ENCODE data around the gene KIF21B. TPM values are rescaled to one million over a fixed set of nuclear protein-coding genes. Genes with fewer than 3 reads are reported as not detected.

The KIF21B gene
- total and polyA plus RNA-seq, 2 experiments from 2014 or later = 0.18 to 1.3 TPM

- H3K9me2 ChIP-seq (replicated peaks; ENCODE audit: insufficient read depth) = no peaks in the 10 kb centered on the region
- H3K27me3 ChIP-seq = no peaks in the 10 kb centered on the region
- no peak overlapping the region for H3K4me2 ChIP-seq
- H3K36me3 ChIP-seq (replicated peaks; ENCODE audit: insufficient read depth, low read depth) = no peaks in the 10 kb centered on the region
- H4K20me1 ChIP-seq (ENCODE audit: insufficient read depth, poor library complexity, severe bottlenecking) = no peaks in the 10 kb centered on the region
- H3K4me3 ChIP-seq = no peak overlapping the region
- no peak overlapping the region for H2AFZ ChIP-seq
- H3K9me3 ChIP-seq (ENCODE audit: low read depth) = no peaks in the 10 kb centered on the region
- 93% methylated on average over 13 of the region's 13 CpGs for WGBS (ENCODE audit: low lambda C conversion rate, missing lambda C conversion rate)
- H3K79me2 ChIP-seq = no peaks in the 10 kb centered on the region
- TF ChIP-seq EZH2phosphoT487 (IDR thresholded peaks at IDR 0.05; ENCODE audit: low read depth, severe bottlenecking, unreplicated experiment) (no peak), EZH2 (IDR thresholded peaks at IDR 0.05; ENCODE audit: borderline replicate concordance) (no peak), CTCF (IDR thresholded peaks at IDR 0.05; ENCODE audit: poor library complexity) (no peak)
- DNase-seq (ENCODE audit: low spot score) = no peak
- no peaks in the 10 kb centered on the region for H3K4me1 ChIP-seq (ENCODE audit: insufficient read depth)
- no peak overlapping the region for H3K27ac ChIP-seq
These were observed 54.8 kb downstream of the KIF21B start for GRCh38 chr1:200968469-200969410.

GRCh38 chr1:200967693-200968468, 55.6 kb downstream of the KIF21B start:
- H3K27me3 ChIP-seq = no peaks in the 10 kb centered on the region
- H3K4me3 ChIP-seq = no peak overlapping the region
- no peak for DNase-seq (ENCODE audit: low spot score)
- no peaks in the 10 kb centered on the region for H3K36me3 ChIP-seq (replicated peaks; ENCODE audit: insufficient read depth, low read depth)
- no peaks in the 10 kb centered on the region for H3K79me2 ChIP-seq
- TF ChIP-seq EZH2 (IDR thresholded peaks at IDR 0.05; ENCODE audit: borderline replicate concordance) (no peak), EZH2phosphoT487 (IDR thresholded peaks at IDR 0.05; ENCODE audit: low read depth, severe bottlenecking, unreplicated experiment) (no peak), CTCF (IDR thresholded peaks at IDR 0.05; ENCODE audit: poor library complexity) (no peak)
- no peak overlapping the region for H2AFZ ChIP-seq
- no peaks in the 10 kb centered on the region for H3K9me2 ChIP-seq (replicated peaks; ENCODE audit: insufficient read depth)
- no peaks in the 10 kb centered on the region for H4K20me1 ChIP-seq (ENCODE audit: insufficient read depth, poor library complexity, severe bottlenecking)
- WGBS (ENCODE audit: low lambda C conversion rate, missing lambda C conversion rate) = 93% methylated on average over 11 of the region's 11 CpGs
- H3K9me3 ChIP-seq (ENCODE audit: low read depth) = no peaks in the 10 kb centered on the region
- H3K4me2 ChIP-seq = no peak overlapping the region
- no peaks in the 10 kb centered on the region for H3K4me1 ChIP-seq (ENCODE audit: insufficient read depth)
- H3K27ac ChIP-seq = no peak overlapping the region

- Histone ChIP-seq H2AFZ (no peak overlapping the region), H3K79me2 (no peaks in the 10 kb centered on the region), H3K4me2 (no peak overlapping the region), H3K36me3 (replicated peaks; ENCODE audit: insufficient read depth, low read depth) (no peaks in the 10 kb centered on the region), H3K9me3 (ENCODE audit: low read depth) (no peaks in the 10 kb centered on the region), H3K4me1 (ENCODE audit: insufficient read depth) (no peaks in the 10 kb centered on the region), H3K27ac (no peak overlapping the region), H3K27me3 (no peaks in the 10 kb centered on the region), H4K20me1 (ENCODE audit: insufficient read depth, poor library complexity, severe bottlenecking) (no peaks in the 10 kb centered on the region), H3K4me3 (no peak overlapping the region), H3K9me2 (replicated peaks; ENCODE audit: insufficient read depth) (no peaks in the 10 kb centered on the region)
- WGBS (ENCODE audit: low lambda C conversion rate, missing lambda C conversion rate) = 100% methylated on average over 2 of the region's 2 CpGs
- TF ChIP-seq EZH2 (IDR thresholded peaks at IDR 0.05; ENCODE audit: borderline replicate concordance) (no peak), EZH2phosphoT487 (IDR thresholded peaks at IDR 0.05; ENCODE audit: low read depth, severe bottlenecking, unreplicated experiment) (no peak), CTCF (IDR thresholded peaks at IDR 0.05; ENCODE audit: poor library complexity) (no peak)
- DNase-seq (ENCODE audit: low spot score) = no peak
These were observed 56.6 kb downstream of the KIF21B start for GRCh38 chr1:200966934-200967333.
